Astrocyte (in vitro differentiated cells and primary cell): Measurements from ENCODE around the gene SLC15A1.

Source experiments
- CTCF ChIP-seq: IDR thresholded peaks from 2 replicates; pipeline ENCODE4 v1.5.1; 2011; ENCODE audit warnings: low read depth, mild to moderate bottlenecking, inconsistent platforms, low read length, moderate library complexity; ENCODE audit not compliant: insufficient read depth
- EZH2 ChIP-seq: IDR thresholded peaks from 2 replicates; pipeline ENCODE4 v1.6.1; 2012; ENCODE audit warnings: mild to moderate bottlenecking, low read length, inconsistent platforms; ENCODE audit not compliant: insufficient read depth

GRCh38 chr13:98691360-98691759, 61.1 kb downstream of the SLC15A1 start:
- TF ChIP-seq CTCF = no peak
- no peak for TF ChIP-seq EZH2
